Urinary bladder (tissue), 4 donors: ENCODE results near the gene SPNS2. TPM values are rescaled to one million over a fixed set of nuclear protein-coding genes. Genes with fewer than 3 reads are reported as not detected.

Experiments used
- DNase-seq: peaks from one replicate; pipeline ENCODE4 v3.0.0-alpha.2; 2015; ENCODE audit errors: extremely low spot score
- H3K27ac ChIP-seq: one replicate; pipeline ENCODE4 v1.5.1; 2013; ENCODE audit warnings: low read depth, mild to moderate bottlenecking, moderate library complexity
- H3K36me3 ChIP-seq: one replicate; pipeline ENCODE4 v1.6.1; 2013; ENCODE audit warnings: mild to moderate bottlenecking, moderate library complexity; ENCODE audit not compliant: insufficient read depth
- H3K4me1 ChIP-seq: one replicate; pipeline ENCODE4 v1.6.1; 2013; ENCODE audit warnings: mild to moderate bottlenecking, moderate library complexity; ENCODE audit not compliant: insufficient read depth
- H3K4me3 ChIP-seq: one replicate; pipeline ENCODE4 v1.5.1; 2013; ENCODE audit warnings: low read depth, low read length
- WGBS: extraction: QIAGEN DNeasy Blood & Tissue Kit; methylation state at CpG from one replicate; pipeline ENCODE4 v1.1.7; 2013; 5-methylcytosine and 5-hydroxymethylcytosine counted together
- polyA plus RNA-seq: library from polyadenylated mRNA; stranded (reverse); fragments of 200-250 nt; gene quantifications from one replicate; pipeline ENCODE4 v1.2.3, GENCODE V29; 2013
- total RNA-seq: library from RNA; depleted of rRNA; stranded (reverse); fragments of >200 nt; gene quantifications from one replicate; pipeline ENCODE4 v1.2.3, GENCODE V29; 2014
- donor health status: healthy with polysubstance abuse.
- donor health status: healthy.

Gene SPNS2
- total and polyA plus RNA-seq, 2 donors = 7.5 to 28.2 TPM

GRCh38 chr17:4503283-4504025 is 4.8 kb downstream of the SPNS2 start:
- WGBS = 89% methylated on average over 4 of the region's 4 CpGs
- Histone ChIP-seq H3K27ac (no peak overlapping the region), H3K4me1 (no peaks in the 10 kb centered on the region), H3K36me3 (no peaks in the 10 kb centered on the region), H3K4me3 (no peak overlapping the region)
- DNase-seq = no peak

DNA sequence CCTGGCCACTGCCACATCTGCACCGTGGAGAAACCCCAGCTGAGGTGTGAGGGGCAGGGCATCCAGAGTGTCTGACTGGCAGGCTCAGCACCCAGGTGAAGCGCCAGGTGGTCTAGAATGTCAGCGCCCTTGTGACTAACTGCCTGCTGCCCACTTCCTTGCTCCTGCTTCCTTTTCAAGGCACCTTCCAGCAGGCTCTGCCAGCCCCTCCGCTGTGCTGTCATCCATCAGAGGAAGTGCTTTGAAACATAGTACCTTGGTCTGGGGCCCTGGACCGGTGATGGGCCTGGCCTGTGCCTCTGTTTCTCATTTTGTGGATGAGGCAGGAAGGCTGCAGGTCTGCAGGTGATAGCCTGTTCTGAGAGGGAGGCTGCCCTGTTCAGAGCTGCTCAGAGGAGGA is 5.5 kb downstream of the SPNS2 start:
- H3K4me3 ChIP-seq = no peak overlapping the region
- no peaks in the 10 kb centered on the region for H3K36me3 ChIP-seq
- H3K4me1 ChIP-seq = no peaks in the 10 kb centered on the region
- no peak for DNase-seq
- H3K27ac ChIP-seq = no peak overlapping the region
- 81% methylated on average over 5 of the region's 5 CpGs for WGBS

- Histone ChIP-seq H3K36me3 (no peaks in the 10 kb centered on the region), H3K27ac (no peak overlapping the region), H3K4me1 (no peaks in the 10 kb centered on the region), H3K4me3 (no peak overlapping the region)
- WGBS = 93% methylated on average over 5 of the region's 5 CpGs
- no peak for DNase-seq
Measured at GRCh38 chr17:4505187-4505586, 6.5 kb downstream of the SPNS2 start.

- Histone ChIP-seq H3K4me3 (no peak overlapping the region), H3K27ac (no peak overlapping the region), H3K36me3 (no peaks in the 10 kb centered on the region), H3K4me1 (no peaks in the 10 kb centered on the region)
- 64% methylated on average over 13 of the region's 13 CpGs for WGBS
- DNase-seq = no peak
Measured at GRCh38 chr17:4506175-4506813, 7.6 kb downstream of the SPNS2 start.

GRCh38 chr17:4506892-4507291 is 8.2 kb downstream of the SPNS2 start:
- Histone ChIP-seq H3K4me1 (no peaks in the 10 kb centered on the region), H3K4me3 (no peak overlapping the region), H3K27ac (no peak overlapping the region), H3K36me3 (no peaks in the 10 kb centered on the region)
- WGBS = 74% methylated on average over 8 of the region's 8 CpGs
- DNase-seq = no peak

GRCh38 chr17:4507361-4508111 is 8.9 kb downstream of the SPNS2 start:
- 84% methylated on average over 8 of the region's 8 CpGs for WGBS
- no peak for DNase-seq
- Histone ChIP-seq H3K36me3 (no peaks in the 10 kb centered on the region), H3K4me1 (no peaks in the 10 kb centered on the region), H3K4me3 (no peak overlapping the region), H3K27ac (no peak overlapping the region)

- WGBS = 92% methylated on average over 3 of the region's 3 CpGs
- no peaks in the 10 kb centered on the region for H3K4me1 ChIP-seq
- no peak overlapping the region for H3K4me3 ChIP-seq
- no peak overlapping the region for H3K27ac ChIP-seq
- DNase-seq = no peak
- H3K36me3 ChIP-seq = no peaks in the 10 kb centered on the region
Measured at GRCh38 chr17:4508207-4508606, 9.5 kb downstream of the SPNS2 start.

GRCh38 chr17:4509401-4509800 is 10.7 kb downstream of the SPNS2 start:
- H3K36me3 ChIP-seq = no peaks in the 10 kb centered on the region
- H3K4me1 ChIP-seq = no peaks in the 10 kb centered on the region
- H3K27ac ChIP-seq = no peak overlapping the region
- 75% methylated on average over 8 of the region's 8 CpGs for WGBS
- no peak overlapping the region for H3K4me3 ChIP-seq
- DNase-seq = no peak

DNA sequence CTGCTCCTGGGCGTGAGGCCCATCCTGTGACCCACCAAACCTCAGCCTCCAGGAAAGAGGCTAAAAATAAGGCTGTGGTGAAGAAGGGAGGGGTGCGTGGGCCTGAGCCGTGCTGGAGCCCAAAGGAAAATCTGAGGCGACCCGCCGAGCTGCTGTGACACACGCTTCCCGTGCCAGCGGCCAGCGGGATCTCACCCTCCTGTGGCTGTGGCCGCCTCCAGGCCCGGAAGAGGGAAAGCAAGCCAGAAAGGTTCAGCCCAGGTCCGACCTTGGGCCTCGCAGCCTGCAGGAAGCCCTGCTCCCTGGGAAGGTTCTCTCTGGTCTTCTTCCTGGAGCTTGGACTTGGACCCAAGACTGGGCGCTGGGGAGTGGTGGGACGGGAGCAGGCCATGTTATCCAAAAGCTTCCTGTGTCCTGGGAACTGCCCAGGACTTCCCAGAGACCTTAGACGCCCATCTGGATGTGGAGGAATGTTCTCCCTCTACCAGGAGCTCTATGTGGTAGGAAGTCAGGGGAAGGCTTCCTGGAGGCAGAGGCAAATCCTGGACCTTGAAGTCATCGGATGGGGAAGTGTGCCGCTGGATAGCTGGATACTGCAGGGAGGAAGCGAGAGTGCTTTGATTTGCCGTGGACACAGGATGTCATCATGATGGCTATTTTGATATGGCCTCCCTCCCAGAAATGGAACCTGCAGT is 11.4 kb downstream of the SPNS2 start:
- Histone ChIP-seq H3K27ac (no peak overlapping the region), H3K36me3 (no peaks in the 10 kb centered on the region), H3K4me1 (no peaks in the 10 kb centered on the region), H3K4me3 (no peak overlapping the region)
- 84% methylated on average over 21 of the region's 21 CpGs for WGBS
- no peak for DNase-seq

GRCh38 chr17:4510618-4510941 is 11.9 kb downstream of the SPNS2 start:
- Histone ChIP-seq H3K36me3 (no peaks in the 10 kb centered on the region), H3K27ac (no peak overlapping the region), H3K4me1 (no peaks in the 10 kb centered on the region), H3K4me3 (no peak overlapping the region)
- no peak for DNase-seq
- WGBS = 82% methylated on average over 11 of the region's 11 CpGs

DNA sequence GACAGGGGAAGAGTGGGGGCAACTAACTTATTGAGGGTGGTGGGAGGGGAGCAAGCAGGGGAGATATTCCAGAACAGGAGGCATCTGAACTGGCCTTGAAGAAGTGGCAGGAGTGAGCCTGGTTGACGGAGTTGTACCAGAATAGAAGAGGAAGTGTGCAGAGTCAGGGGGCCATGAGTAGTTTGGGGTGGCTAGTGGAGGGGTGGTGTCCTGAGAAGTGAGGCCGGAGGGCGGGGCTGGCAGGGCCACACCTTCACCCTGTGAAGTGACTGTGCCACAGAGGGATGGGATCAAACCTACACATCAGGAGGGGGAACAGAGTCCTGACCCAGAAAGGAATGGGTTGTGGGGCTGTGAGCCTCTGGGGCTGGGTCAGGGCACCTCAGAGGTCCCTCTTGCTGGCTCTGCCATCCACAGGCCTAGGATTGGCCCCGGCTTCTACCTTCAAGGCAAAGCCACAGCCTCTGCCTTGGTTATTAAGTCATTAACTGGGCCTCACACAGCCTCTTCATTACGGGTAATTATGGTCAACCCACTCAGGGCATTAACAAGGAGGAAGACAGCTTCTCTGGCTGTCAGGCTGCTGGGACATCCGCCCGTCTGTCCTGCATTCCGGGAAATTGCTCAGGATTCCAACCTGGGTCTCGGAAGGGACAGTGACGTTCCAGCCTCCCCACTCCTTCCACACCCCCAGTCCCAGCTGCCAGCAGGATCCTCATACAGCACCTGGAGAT is 12.7 kb downstream of the SPNS2 start:
- no peak overlapping the region for H3K4me3 ChIP-seq
- no peak for DNase-seq
- H3K36me3 ChIP-seq = no peaks in the 10 kb centered on the region
- WGBS = 93% methylated on average over 10 of the region's 10 CpGs
- no peaks in the 10 kb centered on the region for H3K4me1 ChIP-seq
- no peak overlapping the region for H3K27ac ChIP-seq

- 87% methylated on average over 31 of the region's 31 CpGs for WGBS
Measured at GRCh38 chr17:4512156-4513112, 13.8 kb downstream of the SPNS2 start.

More at GRCh38 chr17:4512156-4513112, 13.8 kb downstream of the SPNS2 start:
- H3K27ac ChIP-seq = no peak overlapping the region
- H3K4me1 ChIP-seq = no peaks in the 10 kb centered on the region
- no peak overlapping the region for H3K4me3 ChIP-seq
- DNase-seq = no peak
- H3K36me3 ChIP-seq = no peaks in the 10 kb centered on the region
